ENCODE measurements around the gene LSM11.

The LSM11 gene

GRCh38 chr5:157766442-157766841, 22.9 kb downstream of the LSM11 start:
- Histone ChIP-seq H3K4me3 (ENCODE audit: low read depth, low read length) (no peak overlapping the region), H3K79me2 (no peaks in the 10 kb centered on the region), H3K36me3 (ENCODE audit: control insufficient read depth, insufficient read depth, low read length) (no peaks in the 10 kb centered on the region), H3K27ac (no peak overlapping the region), H3K4me2 (ENCODE audit: low read length) (no peak overlapping the region), H3K9me3 (ENCODE audit: control insufficient read depth, low read length) (no peaks in the 10 kb centered on the region), H2AFZ (no peak overlapping the region), H3K9ac (no peak overlapping the region), H3K4me1 (no peaks in the 10 kb centered on the region), H3K27me3 (ENCODE audit: control insufficient read depth, insufficient read depth, low read length) (no peaks in the 10 kb centered on the region)
- no peak for TF ChIP-seq CTCF (IDR thresholded peaks at IDR 0.05)

- no peak overlapping the region for H3K4me3 ChIP-seq (ENCODE audit: low read depth, low read length)
- no peaks in the 10 kb centered on the region for H3K9me3 ChIP-seq (ENCODE audit: control insufficient read depth, low read length)
- H3K4me2 ChIP-seq (ENCODE audit: low read length), result no peak overlapping the region
- no peaks in the 10 kb centered on the region for H3K79me2 ChIP-seq
- H3K36me3 ChIP-seq (ENCODE audit: control insufficient read depth, insufficient read depth, low read length), result no peaks in the 10 kb centered on the region
- H3K9ac ChIP-seq, result no peak overlapping the region
- no peak overlapping the region for H2AFZ ChIP-seq
- H3K27me3 ChIP-seq (ENCODE audit: control insufficient read depth, insufficient read depth, low read length), result no peaks in the 10 kb centered on the region
- no peaks in the 10 kb centered on the region for H3K4me1 ChIP-seq
- no peak for TF ChIP-seq CTCF (IDR thresholded peaks at IDR 0.05)
- no peak overlapping the region for H3K27ac ChIP-seq
Observed at GRCh38 chr5:157766902-157767301, 23.4 kb downstream of the LSM11 start.

- Histone ChIP-seq H3K4me3 (ENCODE audit: low read depth, low read length) (no peak overlapping the region), H3K79me2 (no peaks in the 10 kb centered on the region), H3K4me2 (ENCODE audit: low read length) (no peak overlapping the region), H3K9me3 (ENCODE audit: control insufficient read depth, low read length) (no peaks in the 10 kb centered on the region), H3K9ac (no peak overlapping the region), H3K36me3 (ENCODE audit: control insufficient read depth, insufficient read depth, low read length) (no peaks in the 10 kb centered on the region), H2AFZ (no peak overlapping the region), H3K27me3 (ENCODE audit: control insufficient read depth, insufficient read depth, low read length) (no peaks in the 10 kb centered on the region), H3K27ac (no peak overlapping the region), H3K4me1 (no peaks in the 10 kb centered on the region)
- no peak for TF ChIP-seq CTCF (IDR thresholded peaks at IDR 0.05)
Observed at GRCh38 chr5:157767689-157768088, 24.2 kb downstream of the LSM11 start.

GRCh38 chr5:157770665-157771064, 27.2 kb downstream of the LSM11 start:
- no peak overlapping the region for H3K9ac ChIP-seq
- H3K27ac ChIP-seq, result no peak overlapping the region
- no peaks in the 10 kb centered on the region for H3K36me3 ChIP-seq (ENCODE audit: control insufficient read depth, insufficient read depth, low read length)
- no peak overlapping the region for H2AFZ ChIP-seq
- H3K9me3 ChIP-seq (ENCODE audit: control insufficient read depth, low read length), result no peaks in the 10 kb centered on the region
- no peak overlapping the region for H3K4me3 ChIP-seq (ENCODE audit: low read depth, low read length)
- no peaks in the 10 kb centered on the region for H3K27me3 ChIP-seq (ENCODE audit: control insufficient read depth, insufficient read depth, low read length)
- no peaks in the 10 kb centered on the region for H3K4me1 ChIP-seq
- no peak overlapping the region for H3K4me2 ChIP-seq (ENCODE audit: low read length)
- TF ChIP-seq CTCF (IDR thresholded peaks at IDR 0.05), result no peak
- no peaks in the 10 kb centered on the region for H3K79me2 ChIP-seq

- Histone ChIP-seq H2AFZ (no peak overlapping the region), H3K27ac (no peak overlapping the region), H3K79me2 (no peaks in the 10 kb centered on the region), H3K9me3 (ENCODE audit: control insufficient read depth, low read length) (no peaks in the 10 kb centered on the region), H3K36me3 (ENCODE audit: control insufficient read depth, insufficient read depth, low read length) (no peaks in the 10 kb centered on the region), H3K9ac (no peak overlapping the region), H3K4me2 (ENCODE audit: low read length) (no peak overlapping the region), H3K4me3 (ENCODE audit: low read depth, low read length) (no peak overlapping the region), H3K4me1 (no peaks in the 10 kb centered on the region), H3K27me3 (ENCODE audit: control insufficient read depth, insufficient read depth, low read length) (no peaks in the 10 kb centered on the region)
- no peak for TF ChIP-seq CTCF (IDR thresholded peaks at IDR 0.05)
Observed at GRCh38 chr5:157772127-157772526, 28.6 kb downstream of the LSM11 start.

All from parathyroid adenoma (tissue), 2 donors.